ENCODE measurements around the gene OR51G1.

The OR51G1 gene

DNA sequence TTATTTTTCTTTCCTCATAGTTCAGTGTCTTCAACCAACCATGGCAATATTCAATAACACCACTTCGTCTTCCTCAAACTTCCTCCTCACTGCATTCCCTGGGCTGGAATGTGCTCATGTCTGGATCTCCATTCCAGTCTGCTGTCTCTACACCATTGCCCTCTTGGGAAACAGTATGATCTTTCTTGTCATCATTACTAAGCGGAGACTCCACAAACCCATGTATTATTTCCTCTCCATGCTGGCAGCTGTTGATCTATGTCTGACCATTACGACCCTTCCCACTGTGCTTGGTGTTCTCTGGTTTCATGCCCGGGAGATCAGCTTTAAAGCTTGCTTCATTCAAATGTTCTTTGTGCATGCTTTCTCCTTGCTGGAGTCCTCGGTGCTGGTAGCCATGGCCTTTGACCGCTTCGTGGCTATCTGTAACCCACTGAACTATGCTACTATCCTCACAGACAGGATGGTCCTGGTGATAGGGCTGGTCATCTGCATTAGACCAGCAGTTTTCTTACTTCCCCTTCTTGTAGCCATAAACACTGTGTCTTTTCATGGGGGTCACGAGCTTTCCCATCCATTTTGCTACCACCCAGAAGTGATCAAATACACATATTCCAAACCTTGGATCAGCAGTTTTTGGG, 42.2 kb downstream of the OR51G1 start, which contains the start of gene OR51T1:
OR51T1 (plus strand) TSS at position 41 of the 641 bp plus-strand sequence; CDS start at position 41, 0 bp downstream.
- no peaks in the 10 kb centered on the region for H4K20me1 ChIP-seq (ENCODE audit: control insufficient read depth, insufficient read depth, low read depth, low read length)
- TF ChIP-seq EZH2phosphoT487 (IDR thresholded peaks at IDR 0.05; ENCODE audit: borderline replicate concordance, low read length) = no peak
- TF ChIP-seq, protein P1, sequence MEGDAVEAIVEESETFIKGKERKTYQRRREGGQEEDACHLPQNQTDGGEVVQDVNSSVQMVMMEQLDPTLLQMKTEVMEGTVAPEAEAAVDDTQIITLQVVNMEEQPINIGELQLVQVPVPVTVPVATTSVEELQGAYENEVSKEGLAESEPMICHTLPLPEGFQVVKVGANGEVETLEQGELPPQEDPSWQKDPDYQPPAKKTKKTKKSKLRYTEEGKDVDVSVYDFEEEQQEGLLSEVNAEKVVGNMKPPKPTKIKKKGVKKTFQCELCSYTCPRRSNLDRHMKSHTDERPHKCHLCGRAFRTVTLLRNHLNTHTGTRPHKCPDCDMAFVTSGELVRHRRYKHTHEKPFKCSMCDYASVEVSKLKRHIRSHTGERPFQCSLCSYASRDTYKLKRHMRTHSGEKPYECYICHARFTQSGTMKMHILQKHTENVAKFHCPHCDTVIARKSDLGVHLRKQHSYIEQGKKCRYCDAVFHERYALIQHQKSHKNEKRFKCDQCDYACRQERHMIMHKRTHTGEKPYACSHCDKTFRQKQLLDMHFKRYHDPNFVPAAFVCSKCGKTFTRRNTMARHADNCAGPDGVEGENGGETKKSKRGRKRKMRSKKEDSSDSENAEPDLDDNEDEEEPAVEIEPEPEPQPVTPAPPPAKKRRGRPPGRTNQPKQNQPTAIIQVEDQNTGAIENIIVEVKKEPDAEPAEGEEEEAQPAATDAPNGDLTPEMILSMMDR (IDR thresholded peaks at IDR 0.05; ENCODE audit: low read depth, low read length, poor library complexity, severe bottlenecking) = no peak
- no peaks in the 10 kb centered on the region for H3K36me3 ChIP-seq (ENCODE audit: control insufficient read depth, low read length)
- no peaks in the 10 kb centered on the region for H3K79me2 ChIP-seq (ENCODE audit: control insufficient read depth, low read length)
- H3F3A ChIP-seq (ENCODE audit: control insufficient read depth, insufficient read depth) = no peaks in the 10 kb centered on the region
- H3K27me3 ChIP-seq (ENCODE audit: control insufficient read depth, low read length) = no peaks in the 10 kb centered on the region
- no peaks in the 10 kb centered on the region for H3K9me2 ChIP-seq (replicated peaks; ENCODE audit: control insufficient read depth, low read length)
- H3K4me3 ChIP-seq (ENCODE audit: low read length) = no peak within 1 kb of the TSS
- H3K4me2 ChIP-seq (ENCODE audit: low read length) = no peak within 1 kb of the TSS
- no peaks in the 10 kb centered on the region for H3K9me3 ChIP-seq (ENCODE audit: control insufficient read depth, insufficient read depth, low read length)
- H3K27ac ChIP-seq (ENCODE audit: low read depth, low read length) = no peak within 1 kb of the TSS
- H3K4me1 ChIP-seq (ENCODE audit: control insufficient read depth, low read length) = no peaks in the 10 kb centered on the region

DNA sequence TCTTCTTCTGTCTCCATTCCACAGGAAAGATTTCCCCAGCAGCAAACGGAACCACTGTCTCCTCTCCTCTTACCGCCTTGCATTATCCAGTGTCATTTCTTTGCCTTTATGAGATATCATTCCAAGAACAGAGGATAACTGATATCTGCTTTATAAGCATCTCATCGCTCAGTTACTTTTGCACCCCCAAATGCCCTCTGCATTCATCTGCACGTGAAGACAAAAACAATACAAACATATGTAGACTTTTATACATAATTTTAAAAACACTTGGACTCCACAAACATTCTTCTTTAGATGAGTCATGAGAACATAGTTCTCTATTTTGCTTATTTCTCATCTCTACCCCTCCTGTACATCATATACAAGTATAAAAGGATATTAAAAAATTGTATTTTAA, 43.0 kb downstream of the OR51G1 start:
- Histone ChIP-seq H3K4me2 (ENCODE audit: low read length) (no peak overlapping the region), H3K79me2 (ENCODE audit: control insufficient read depth, low read length) (no peaks in the 10 kb centered on the region), H3K36me3 (ENCODE audit: control insufficient read depth, low read length) (no peaks in the 10 kb centered on the region), H3K9me3 (ENCODE audit: control insufficient read depth, insufficient read depth, low read length) (no peaks in the 10 kb centered on the region), H3F3A (ENCODE audit: control insufficient read depth, insufficient read depth) (no peaks in the 10 kb centered on the region), H3K4me3 (ENCODE audit: low read length) (no peak overlapping the region), H3K27ac (ENCODE audit: low read depth, low read length) (no peak overlapping the region), H4K20me1 (ENCODE audit: control insufficient read depth, insufficient read depth, low read depth, low read length) (no peaks in the 10 kb centered on the region), H3K27me3 (ENCODE audit: control insufficient read depth, low read length) (no peaks in the 10 kb centered on the region), H3K4me1 (ENCODE audit: control insufficient read depth, low read length) (no peaks in the 10 kb centered on the region), H3K9me2 (replicated peaks; ENCODE audit: control insufficient read depth, low read length) (no peaks in the 10 kb centered on the region)
- TF ChIP-seq, protein P1 (IDR thresholded peaks at IDR 0.05; ENCODE audit: low read depth, low read length, poor library complexity, severe bottlenecking) = no peak
- TF ChIP-seq EZH2phosphoT487 (IDR thresholded peaks at IDR 0.05; ENCODE audit: borderline replicate concordance, low read length) = no peak

Measured in DOHH2 (cell line).